Uterus (tissue), 2 donors: ENCODE results near the gene BEND6.

Experiments used
- CTCF ChIP-seq, 4 experiments: fragments of 200-600 bp in 2 of 4; fragments of 450-650 bp in 2 of 4; sonication (generic) in 2 of 4; IDR thresholded peaks; one replicate each; pipeline ENCODE4 v1.5.1; 2016 to 2019; ENCODE audit warnings: antibody characterized with exemption in 4 of 4, mild to moderate bottlenecking in 2 of 4, moderate library complexity in 1 of 4
- POLR2A ChIP-seq, 2 donors: fragments of 450-650 bp; IDR thresholded peaks; one replicate each; pipeline ENCODE4 v1.6.1; 2016; ENCODE audit warnings: antibody characterized with exemption in 2 of 2, mild to moderate bottlenecking in 1 of 2, moderate library complexity in 1 of 2

GRCh38 chr6:56938649-56939191 is 16.2 kb upstream of the BEND6 start:
- TF ChIP-seq POLR2A (IDR thresholded peaks at IDR 0.05) (no peak), CTCF (IDR thresholded peaks at IDR 0.05) (no peak)
